H9 (cell line): ENCODE measurements around the gene IL25. TPM values are rescaled to one million over a fixed set of nuclear protein-coding genes. Genes with fewer than 3 reads are reported as not detected.
"Not testable (repeated sequence)": the region's sequence is repeated elsewhere in the genome, so short reads cannot be mapped to it uniquely, and the experiment has no call there.

ENCODE experiments used
- DNase-seq: peaks from one replicate; pipeline ENCODE4 v3.0.0-alpha.2; 2017
- H2AFZ ChIP-seq: one replicate; pipeline ENCODE4 v1.6.1; 2013; ENCODE audit warnings: mild to moderate bottlenecking, low read length, control low read depth, moderate library complexity
- H2AK5ac ChIP-seq: 2 replicates; pipeline ENCODE4 v1.6.1; 2013; ENCODE audit warnings: low read length, control low read depth, mixed read lengths; ENCODE audit not compliant: insufficient read length
- H2BK120ac ChIP-seq: one replicate; pipeline ENCODE4 v1.6.1; 2013; ENCODE audit warnings: low read depth, mild to moderate bottlenecking, low read length, control low read depth, inconsistent platforms; ENCODE audit not compliant: poor library complexity, severe bottlenecking
- H2BK12ac ChIP-seq: 2 replicates; pipeline ENCODE4 v1.6.1; 2013; ENCODE audit warnings: low read length, control low read depth, mixed read lengths, low read depth; ENCODE audit not compliant: insufficient read length
- H2BK15ac ChIP-seq: 2 replicates; pipeline ENCODE4 v1.6.1; 2013; ENCODE audit warnings: low read depth, low read length, control low read depth
- H2BK20ac ChIP-seq: one replicate; pipeline ENCODE4 v1.6.1; 2013; ENCODE audit warnings: low read depth, mild to moderate bottlenecking, low read length, control low read depth, inconsistent platforms; ENCODE audit not compliant: poor library complexity, severe bottlenecking
- H2BK5ac ChIP-seq: 2 replicates; pipeline ENCODE4 v1.6.1; 2013; ENCODE audit warnings: low read length, control low read depth, mixed read lengths; ENCODE audit not compliant: insufficient read length
- H3K14ac ChIP-seq: 2 replicates; pipeline ENCODE4 v1.6.1; 2013; ENCODE audit warnings: low read length, control low read depth; ENCODE audit not compliant: insufficient read depth
- H3K18ac ChIP-seq: 2 replicates; pipeline ENCODE4 v1.6.1; 2013; ENCODE audit warnings: low read depth, mild to moderate bottlenecking, mixed read lengths, low read length, control low read depth; ENCODE audit not compliant: insufficient read length
- H3K23ac ChIP-seq: 2 replicates; pipeline ENCODE4 v1.6.1; 2013; ENCODE audit warnings: low read length, control low read depth, mixed read lengths, low read depth; ENCODE audit not compliant: insufficient read length
- H3K23me2 ChIP-seq: 2 replicates; pipeline ENCODE4 v1.6.1; 2013; ENCODE audit warnings: low read depth, mild to moderate bottlenecking, mixed read lengths, low read length, control low read depth; ENCODE audit not compliant: insufficient read length, poor library complexity, severe bottlenecking
- H3K27ac ChIP-seq: 2 replicates; pipeline ENCODE4 v1.5.1; 2013; ENCODE audit warnings: low read length, control low read depth, mixed read lengths, low read depth; ENCODE audit not compliant: insufficient read length
- H3K27me3 ChIP-seq: 2 replicates; pipeline ENCODE4 v1.6.1; 2013; ENCODE audit warnings: low read length, control low read depth, inconsistent platforms; ENCODE audit not compliant: insufficient read depth
- H3K4ac ChIP-seq: 2 replicates; pipeline ENCODE4 v1.6.1; 2013; ENCODE audit warnings: low read depth, mild to moderate bottlenecking, control low read depth, inconsistent platforms, low read length, moderate library complexity
- H3K4me1 ChIP-seq: 2 replicates; pipeline ENCODE4 v1.6.1; 2013; ENCODE audit warnings: low read length, control low read depth, inconsistent platforms; ENCODE audit not compliant: insufficient read depth
- H3K4me2 ChIP-seq: 2 replicates; pipeline ENCODE4 v1.6.1; 2013; ENCODE audit warnings: low read length, control low read depth, mixed read lengths; ENCODE audit not compliant: insufficient read length, insufficient read depth
- H3K56ac ChIP-seq: 2 replicates; pipeline ENCODE4 v1.6.1; 2013; ENCODE audit warnings: low read depth, mild to moderate bottlenecking, mixed read lengths, low read length, control low read depth; ENCODE audit not compliant: insufficient read length
- H3K79me1 ChIP-seq: 2 replicates; pipeline ENCODE4 v1.6.1; 2013; ENCODE audit warnings: low read depth, mild to moderate bottlenecking, moderate library complexity, low read length, control low read depth, inconsistent platforms; ENCODE audit not compliant: insufficient read depth, poor library complexity, severe bottlenecking
- H3K79me2 ChIP-seq: 2 replicates; pipeline ENCODE4 v1.6.1; 2013; ENCODE audit warnings: low read length, control low read depth, inconsistent platforms; ENCODE audit not compliant: insufficient read depth
- H3K9ac ChIP-seq: 2 replicates; pipeline ENCODE4 v1.6.1; 2013; ENCODE audit warnings: low read length, control low read depth, mixed read lengths; ENCODE audit not compliant: insufficient read length; ENCODE audit errors: extremely low read depth
- H3K9me3 ChIP-seq: one replicate; pipeline ENCODE4 v1.6.1; 2013; ENCODE audit warnings: low read depth, low read length, inconsistent platforms; ENCODE audit not compliant: control insufficient read depth
- H3T11ph ChIP-seq: one replicate; pipeline ENCODE4 v1.6.1; 2013; ENCODE audit warnings: mild to moderate bottlenecking, low read length, control low read depth, inconsistent platforms
- H4K20me1 ChIP-seq: one replicate; pipeline ENCODE4 v1.6.1; 2013; ENCODE audit not compliant: control insufficient read depth, insufficient read length, insufficient read depth
- H4K5ac ChIP-seq: 2 replicates; pipeline ENCODE4 v1.6.1; 2013; ENCODE audit warnings: low read depth, mild to moderate bottlenecking, mixed read lengths, low read length, control low read depth; ENCODE audit not compliant: insufficient read length
- H4K8ac ChIP-seq: replicated peaks from 2 replicates; pipeline ENCODE4 v1.6.1; 2013; ENCODE audit warnings: low read length, control low read depth, mixed read lengths, low read depth; ENCODE audit not compliant: insufficient read length
- H4K91ac ChIP-seq: 2 replicates; pipeline ENCODE4 v1.6.1; 2013; ENCODE audit warnings: low read depth, mild to moderate bottlenecking, moderate library complexity, mixed read lengths, low read length, control low read depth; ENCODE audit not compliant: insufficient read length
- H3K27ac Mint-ChIP-seq, 3 experiments: 2 replicates in 2 of 3; 3 replicates in 1 of 3; pipeline ENCODE4 v1.8.0; 2020 to 2021; ENCODE audit warnings: mixed read lengths in 3 of 3, mild to moderate bottlenecking in 1 of 3, moderate library complexity in 1 of 3
- H3K27me3 Mint-ChIP-seq: 2 replicates; pipeline ENCODE4 v1.8.0; 2021; ENCODE audit warnings: low read depth, mild to moderate bottlenecking, moderate library complexity, mixed read lengths
- H3K36me3 Mint-ChIP-seq, 3 experiments: 2 replicates in 2 of 3; 3 replicates in 1 of 3; pipeline ENCODE4 v1.8.0; 2020 to 2021; ENCODE audit warnings: low read depth in 3 of 3, mixed read lengths in 3 of 3; ENCODE audit not compliant: insufficient read depth in 1 of 3
- H3K4me1 Mint-ChIP-seq, 2 experiments: 2 replicates each; pipeline ENCODE4 v1.8.0; 2020; ENCODE audit warnings: mixed read lengths in 2 of 2
- H3K4me3 Mint-ChIP-seq, 2 experiments: 2 replicates in 1 of 2; 3 replicates in 1 of 2; pipeline ENCODE4 v1.8.0; 2020 to 2021; ENCODE audit warnings: mild to moderate bottlenecking in 2 of 2, mixed read lengths in 2 of 2, moderate library complexity in 1 of 2
- H3K9me3 Mint-ChIP-seq, 2 experiments: 2 replicates in 1 of 2; 3 replicates in 1 of 2; pipeline ENCODE4 v1.8.0; 2020; ENCODE audit warnings: mild to moderate bottlenecking in 2 of 2, mixed read lengths in 2 of 2, moderate library complexity in 1 of 2
- WGBS: extraction: QIAGEN DNeasy Blood & Tissue Kit; methylation state at CpG from one replicate; pipeline ENCODE4 v1.1.7; 2013; ENCODE audit warnings: missing lambda C conversion rate, low lambda C conversion rate, mixed read lengths; ENCODE audit not compliant: insufficient read length; ENCODE audit errors: extremely low coverage; 5-methylcytosine and 5-hydroxymethylcytosine counted together
- total RNA-seq: library from RNA; stranded (reverse); gene quantifications from 2 replicates; pipeline ENCODE4 v1.2.1, GENCODE V29; 2021
- TF ChIP-seq, protein P1 (sequence below): fragments of 200-600 bp; sonication (generic); conservative IDR thresholded peaks from 3 replicates; pipeline ENCODE4 v1.8.0; 2021; ENCODE audit warnings: antibody characterized with exemption, mild to moderate bottlenecking

Gene IL25
- total RNA-seq, 1 experiment from 2014 or later = not detected

DNA sequence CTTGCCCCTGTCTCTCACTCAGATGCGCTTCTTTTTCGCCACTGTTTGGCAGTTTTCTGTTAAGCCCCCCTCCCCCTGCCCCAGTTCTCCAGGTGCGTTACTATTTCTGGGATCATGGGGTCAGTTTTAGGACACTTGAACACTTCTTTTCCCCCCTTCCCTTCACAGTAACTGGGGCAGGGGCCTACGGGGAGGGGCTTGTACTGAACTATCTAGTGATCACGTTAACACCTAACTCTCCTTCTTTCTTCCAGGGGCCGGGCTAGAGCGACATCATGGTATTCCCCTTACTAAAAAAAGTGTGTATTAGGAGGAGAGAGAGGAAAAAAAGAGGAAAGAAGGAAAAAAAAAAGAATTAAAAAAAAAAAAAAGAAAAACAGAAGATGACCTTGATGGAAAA lies 47.6 kb upstream of the IL25 start:
- H3K27ac Mint-ChIP-seq = peak overlapping the region in 1 of 3 experiments; percentile 48; a peak in 2 of 7 replicates
- H3K27me3 Mint-ChIP-seq = no peaks in the 10 kb centered on the region; the same call in 1 of the 2 replicates
- peaks cover 10% of the 10 kb centered on the region; the same call in 1 of the 2 replicates for H3K79me2 ChIP-seq
- no peak overlapping the region for H3K18ac ChIP-seq
- no peak overlapping the region for H4K5ac ChIP-seq
- H3K23ac ChIP-seq = no peak overlapping the region
- H2BK120ac ChIP-seq = no peak overlapping the region
- peaks cover 13% of the 10 kb centered on the region for H3K23me2 ChIP-seq
- no peak overlapping the region for H3K56ac ChIP-seq
- no peak overlapping the region for H3K27ac ChIP-seq
- WGBS = no CpG with 5 or more reads among the region's 7 CpGs
- DNase-seq = no peak
- H4K8ac ChIP-seq = no peak overlapping the region
- no peaks in the 10 kb centered on the region for H4K20me1 ChIP-seq
- H3K27me3 ChIP-seq = no peaks in the 10 kb centered on the region
- no peak overlapping the region for H2BK12ac ChIP-seq
- H3K79me1 ChIP-seq = peaks cover 4% of the 10 kb centered on the region
- no peak overlapping the region for H2AK5ac ChIP-seq
- no peak overlapping the region for H3K14ac ChIP-seq
- TF ChIP-seq, protein P1, sequence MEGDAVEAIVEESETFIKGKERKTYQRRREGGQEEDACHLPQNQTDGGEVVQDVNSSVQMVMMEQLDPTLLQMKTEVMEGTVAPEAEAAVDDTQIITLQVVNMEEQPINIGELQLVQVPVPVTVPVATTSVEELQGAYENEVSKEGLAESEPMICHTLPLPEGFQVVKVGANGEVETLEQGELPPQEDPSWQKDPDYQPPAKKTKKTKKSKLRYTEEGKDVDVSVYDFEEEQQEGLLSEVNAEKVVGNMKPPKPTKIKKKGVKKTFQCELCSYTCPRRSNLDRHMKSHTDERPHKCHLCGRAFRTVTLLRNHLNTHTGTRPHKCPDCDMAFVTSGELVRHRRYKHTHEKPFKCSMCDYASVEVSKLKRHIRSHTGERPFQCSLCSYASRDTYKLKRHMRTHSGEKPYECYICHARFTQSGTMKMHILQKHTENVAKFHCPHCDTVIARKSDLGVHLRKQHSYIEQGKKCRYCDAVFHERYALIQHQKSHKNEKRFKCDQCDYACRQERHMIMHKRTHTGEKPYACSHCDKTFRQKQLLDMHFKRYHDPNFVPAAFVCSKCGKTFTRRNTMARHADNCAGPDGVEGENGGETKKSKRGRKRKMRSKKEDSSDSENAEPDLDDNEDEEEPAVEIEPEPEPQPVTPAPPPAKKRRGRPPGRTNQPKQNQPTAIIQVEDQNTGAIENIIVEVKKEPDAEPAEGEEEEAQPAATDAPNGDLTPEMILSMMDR = no peak
- no peak overlapping the region for H4K91ac ChIP-seq
- H3K4me1 ChIP-seq = peaks cover 3% of the 10 kb centered on the region; the same call in 1 of the 2 replicates
- H3K36me3 Mint-ChIP-seq = peaks cover 29 to 46% (median 42%) of the 10 kb centered on the region in 3 experiments
- H3K4me3 Mint-ChIP-seq = no peak overlapping the region
- no peak overlapping the region for H2BK20ac ChIP-seq
- no peak overlapping the region for H3T11ph ChIP-seq
- H3K9me3 ChIP-seq = no peaks in the 10 kb centered on the region
- H2BK5ac ChIP-seq = no peak overlapping the region
- peaks cover 17 to 23% of the 10 kb centered on the region in 2 experiments for H3K4me1 Mint-ChIP-seq
- H2BK15ac ChIP-seq = no peak overlapping the region
- no peak overlapping the region for H2AFZ ChIP-seq
- H3K4ac ChIP-seq = no peak overlapping the region
- H3K9me3 Mint-ChIP-seq = no peaks in the 10 kb centered on the region; a peak in 1 of 5 replicates
- H3K4me2 ChIP-seq = no peak overlapping the region
- H3K9ac ChIP-seq = no peak overlapping the region

- not testable (repeated sequence) for H2BK120ac ChIP-seq, H2AFZ ChIP-seq, H3K27ac ChIP-seq, H3K14ac ChIP-seq, DNase-seq, H4K5ac ChIP-seq, H3K27me3 ChIP-seq, H3K4me3 Mint-ChIP-seq, H3K4me1 ChIP-seq, H4K20me1 ChIP-seq, H2AK5ac ChIP-seq, H3K4me2 ChIP-seq, H2BK5ac ChIP-seq, H3K79me1 ChIP-seq, H3K56ac ChIP-seq, H3K9ac ChIP-seq, H3K9me3 Mint-ChIP-seq, H2BK15ac ChIP-seq, H3K9me3 ChIP-seq, H3K4ac ChIP-seq, H3K27me3 Mint-ChIP-seq, H4K91ac ChIP-seq, H3K23me2 ChIP-seq, H3T11ph ChIP-seq, H4K8ac ChIP-seq, H3K23ac ChIP-seq, H2BK20ac ChIP-seq, H3K18ac ChIP-seq, H2BK12ac ChIP-seq
- H3K27ac Mint-ChIP-seq = peak overlapping the region in 1 of 3 experiments; percentile 79; a peak in 2 of 7 replicates
- peaks cover 9 to 15% of the 10 kb centered on the region in 2 experiments for H3K4me1 Mint-ChIP-seq
- peaks cover 29 to 45% (median 41%) of the 10 kb centered on the region in 3 experiments for H3K36me3 Mint-ChIP-seq
- WGBS = no CpG with 5 or more reads among the region's 5 CpGs
- peaks cover 10% of the 10 kb centered on the region; the same call in 1 of the 2 replicates for H3K79me2 ChIP-seq
Measured at GRCh38 chr14:23325746-23326145, 46.9 kb upstream of the IL25 start.
